HFFc6 (cell line): ENCODE data around the gene TARDBP. TPM values are rescaled to one million over a fixed set of nuclear protein-coding genes. Genes with fewer than 3 reads are reported as not detected.

Source experiments
- DNase-seq: peaks from one replicate; pipeline ENCODE4 v3.0.0-alpha.2; 2018
- H3K27ac Mint-ChIP-seq: 2 replicates; pipeline ENCODE4 v1.8.0; 2020; ENCODE audit warnings: mild to moderate bottlenecking, mixed read lengths
- H3K27me3 Mint-ChIP-seq: 2 replicates; pipeline ENCODE4 v1.8.0; 2021; ENCODE audit warnings: mild to moderate bottlenecking, moderate library complexity, mixed read lengths; ENCODE audit not compliant: insufficient read depth
- H3K36me3 Mint-ChIP-seq: 2 replicates; pipeline ENCODE4 v1.8.0; 2021; ENCODE audit warnings: low read depth, mixed read lengths
- H3K4me1 Mint-ChIP-seq: 2 replicates; pipeline ENCODE4 v1.8.0; 2020; ENCODE audit warnings: low read depth, mixed read lengths
- H3K4me3 Mint-ChIP-seq: 2 replicates; pipeline ENCODE4 v1.8.0; 2020; ENCODE audit warnings: mild to moderate bottlenecking, moderate library complexity, mixed read lengths
- H3K9me3 Mint-ChIP-seq: 2 replicates; pipeline ENCODE4 v1.8.0; 2020; ENCODE audit warnings: mild to moderate bottlenecking, mixed read lengths
- CTCF ChIP-seq: fragments of 200-600 bp; sonication (generic); IDR thresholded peaks from 2 replicates; pipeline ENCODE4 v1.5.0; 2021; ENCODE audit warnings: antibody characterized with exemption, mild to moderate bottlenecking
- long read RNA-seq: library from polyadenylated mRNA; unstranded; transcript quantifications from one replicate; pipeline ENCODE4 v2.0.0, GENCODE V29; 2019
- total RNA-seq, 6 experiments: library from RNA; stranded (reverse); fragmentation: NEBNext Ultra II Directional; extraction: Animal tissue kit (Norgen Biotek cat#: 25700); gene quantifications; 2 replicates in 1 of 6; 3 replicates in 5 of 6; pipeline ENCODE4 v1.2.3, GENCODE V29; 2021

The TARDBP gene
- 100 to 1,000 TPM; 133 to 178 (median 171) TPM for total RNA-seq
- long read RNA-seq, full-length matches to known transcripts, result 78 of 88 reads
- long read RNA-seq, partial matches to known transcripts, result 9 of 88 reads
- long read RNA-seq, other reads (novel, unspliced or antisense), result 1 of 88 reads

DNA sequence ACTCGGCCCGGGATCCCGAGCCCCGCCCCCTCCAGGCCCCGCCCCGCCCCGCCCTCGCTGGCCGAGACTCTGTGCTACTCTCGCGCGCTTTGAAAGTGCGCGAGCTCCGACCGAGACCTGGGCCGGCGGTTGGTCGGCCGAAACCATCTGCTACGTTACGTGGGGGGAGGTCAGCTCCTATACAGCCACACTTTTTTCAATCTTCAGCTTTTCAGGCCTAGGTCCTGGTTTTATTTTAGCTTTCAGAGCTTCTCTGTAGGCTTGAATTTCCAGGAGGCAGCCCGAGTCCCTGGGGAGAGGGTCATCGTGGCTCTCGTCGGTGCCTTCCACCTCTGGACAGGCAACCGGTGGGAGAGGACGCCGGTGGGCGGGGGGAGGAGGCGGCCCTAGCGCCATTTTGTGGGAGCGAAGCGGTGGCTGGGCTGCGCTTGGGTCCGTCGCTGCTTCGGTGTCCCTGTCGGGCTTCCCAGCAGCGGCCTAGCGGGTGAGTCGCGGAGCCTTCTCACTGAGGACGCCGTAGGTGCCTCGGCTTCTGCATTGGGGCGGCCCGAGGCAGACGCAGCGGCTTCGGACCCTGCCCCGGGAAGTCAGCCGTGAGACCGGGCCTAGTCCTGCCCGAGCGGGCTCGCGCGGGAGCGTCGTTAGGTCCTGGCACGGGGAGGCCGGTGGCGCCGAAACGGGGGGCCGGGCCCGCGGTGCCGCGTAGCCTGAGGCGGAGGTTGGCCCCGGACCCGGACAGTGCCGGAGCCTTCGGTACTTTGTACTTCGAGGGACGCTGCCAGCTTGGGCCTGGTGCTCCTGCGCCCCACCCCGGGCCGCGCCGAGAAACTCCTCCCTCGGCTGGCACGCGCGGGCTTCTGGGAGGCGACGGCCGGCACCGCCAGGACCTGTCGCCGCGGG is at the start of gene TARDBP:
TARDBP (plus strand) TSS at position 395 of the 900 bp plus-strand sequence. CDS start 1,074 bp downstream, outside the sequence.
- TF ChIP-seq CTCF, result no peak
- peak within 1 kb of the TSS; percentile 92 for H3K4me3 Mint-ChIP-seq
- H3K4me1 Mint-ChIP-seq, result peaks cover 12% of the 10 kb centered on the region
- peaks cover 25% of the 10 kb centered on the region for H3K36me3 Mint-ChIP-seq
- peak; percentile 78 for DNase-seq
- no peaks in the 10 kb centered on the region; the same call in 1 of the 2 replicates for H3K27me3 Mint-ChIP-seq
- peak within 1 kb of the TSS; percentile 100 for H3K27ac Mint-ChIP-seq
- H3K9me3 Mint-ChIP-seq, result no peaks in the 10 kb centered on the region

DNA sequence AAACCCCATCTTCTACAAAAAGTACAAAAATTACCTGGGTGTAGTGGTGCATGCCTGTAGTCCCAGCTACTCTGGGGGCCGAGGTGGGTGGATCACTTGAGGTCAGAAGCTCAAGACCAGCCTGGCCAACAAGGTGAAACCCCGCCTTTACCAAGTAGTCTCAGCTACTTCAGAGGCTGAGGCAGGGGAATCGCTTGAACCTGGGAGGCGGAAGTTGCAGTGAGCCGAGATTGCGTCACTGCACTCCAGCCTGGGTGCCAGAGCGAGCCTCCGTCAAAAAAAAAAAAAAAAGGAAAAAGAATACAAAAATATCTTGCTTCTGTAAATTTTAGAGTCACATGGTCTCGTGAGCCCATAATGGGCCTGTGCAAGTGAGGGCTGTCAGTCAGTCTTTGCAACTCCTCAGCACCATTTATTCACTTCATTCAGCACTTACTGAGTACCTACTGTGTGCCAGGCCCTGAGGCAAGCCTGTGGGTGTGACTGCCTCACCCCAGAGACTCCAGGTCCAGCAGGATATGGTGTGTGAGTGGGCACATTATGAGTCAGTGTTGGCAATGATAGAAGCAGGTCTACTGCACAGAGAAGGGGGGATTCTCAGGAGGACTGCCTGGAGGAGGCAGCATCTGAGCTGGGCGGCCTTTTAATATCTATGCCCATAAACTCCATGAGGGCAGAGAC is 46.8 kb upstream of the TARDBP start:
- peaks cover 55% of the 10 kb centered on the region for H3K27me3 Mint-ChIP-seq
- H3K4me3 Mint-ChIP-seq, result no peak overlapping the region
- no peak for DNase-seq
- no peaks in the 10 kb centered on the region for H3K36me3 Mint-ChIP-seq
- H3K27ac Mint-ChIP-seq, result no peak overlapping the region
- TF ChIP-seq CTCF, result no peak
- peaks cover 8% of the 10 kb centered on the region for H3K4me1 Mint-ChIP-seq
- no peaks in the 10 kb centered on the region for H3K9me3 Mint-ChIP-seq

- Mint-ChIP-seq H3K9me3 (no peaks in the 10 kb centered on the region), H3K27me3 (peaks cover 50% of the 10 kb centered on the region), H3K4me3 (no peak overlapping the region), H3K36me3 (no peaks in the 10 kb centered on the region), H3K27ac (no peak overlapping the region), H3K4me1 (peaks cover 8% of the 10 kb centered on the region)
- TF ChIP-seq CTCF, result no peak
- no peak for DNase-seq
Observed at GRCh38 chr1:10967090-10967489, 45.4 kb upstream of the TARDBP start.

- H3K9me3 Mint-ChIP-seq, result no peaks in the 10 kb centered on the region
- peaks cover 8% of the 10 kb centered on the region for H3K4me1 Mint-ChIP-seq
- H3K27me3 Mint-ChIP-seq, result peaks cover 40% of the 10 kb centered on the region
- no peak overlapping the region for H3K27ac Mint-ChIP-seq
- no peak for DNase-seq
- H3K36me3 Mint-ChIP-seq, result no peaks in the 10 kb centered on the region
- no peak for TF ChIP-seq CTCF
- H3K4me3 Mint-ChIP-seq, result peak overlapping the region; percentile 82
Observed at GRCh38 chr1:10968411-10968826, 44.0 kb upstream of the TARDBP start.

DNA sequence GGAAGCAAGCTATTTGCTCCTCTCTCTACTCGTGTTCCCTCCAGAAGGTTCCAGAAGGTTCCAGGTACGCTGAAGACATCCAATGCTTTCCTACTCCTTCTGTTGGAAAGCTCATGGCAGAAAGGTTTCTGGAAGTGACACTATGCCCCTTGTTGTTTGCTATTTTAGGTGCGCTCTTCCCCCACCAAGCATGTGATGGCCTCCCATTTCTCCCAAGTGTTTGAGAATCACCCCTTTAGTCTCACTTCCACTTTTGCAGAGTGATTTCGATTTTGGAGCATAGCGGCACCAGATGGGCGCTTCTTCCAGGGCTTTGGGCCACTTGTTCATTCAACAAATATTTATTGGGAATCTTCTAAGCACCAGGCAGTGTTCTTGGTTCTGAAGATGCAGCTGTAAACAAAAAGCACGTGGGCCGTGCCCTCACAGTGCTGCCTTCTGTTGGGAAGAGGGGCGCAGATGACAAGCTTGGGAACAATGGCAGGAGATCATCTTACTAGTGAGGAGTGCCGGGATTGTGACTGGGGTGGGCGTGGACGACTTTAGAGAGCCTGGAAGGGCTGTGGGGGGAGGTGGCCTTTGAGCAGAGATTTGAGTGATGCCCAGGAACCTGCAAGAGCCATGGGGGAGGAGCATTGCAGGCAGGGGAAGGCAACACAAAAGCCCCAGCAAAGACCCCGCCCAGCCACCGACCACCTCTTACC is 43.0 kb upstream of the TARDBP start:
- peaks cover 34% of the 10 kb centered on the region for H3K27me3 Mint-ChIP-seq
- H3K4me3 Mint-ChIP-seq, result no peak overlapping the region
- no peaks in the 10 kb centered on the region for H3K9me3 Mint-ChIP-seq
- H3K4me1 Mint-ChIP-seq, result peaks cover 8% of the 10 kb centered on the region
- H3K27ac Mint-ChIP-seq, result no peak overlapping the region
- TF ChIP-seq CTCF, result no peak
- no peaks in the 10 kb centered on the region for H3K36me3 Mint-ChIP-seq
- no peak for DNase-seq
